HG02852 (cell line): ENCODE measurements around the gene WRNIP1.
"Not testable (repeated sequence)": the region's sequence is repeated elsewhere in the genome, so short reads cannot be mapped to it uniquely, and the experiment has no call there.

Experiments
- ATAC-seq: cut with Tn5 transposase; IDR thresholded peaks from one replicate; pipeline ENCODE4 v1.9.1; 2021; ENCODE audit warnings: mild to moderate bottlenecking, moderate library complexity; ENCODE audit not compliant: unreplicated experiment

WRNIP1 gene

DNA sequence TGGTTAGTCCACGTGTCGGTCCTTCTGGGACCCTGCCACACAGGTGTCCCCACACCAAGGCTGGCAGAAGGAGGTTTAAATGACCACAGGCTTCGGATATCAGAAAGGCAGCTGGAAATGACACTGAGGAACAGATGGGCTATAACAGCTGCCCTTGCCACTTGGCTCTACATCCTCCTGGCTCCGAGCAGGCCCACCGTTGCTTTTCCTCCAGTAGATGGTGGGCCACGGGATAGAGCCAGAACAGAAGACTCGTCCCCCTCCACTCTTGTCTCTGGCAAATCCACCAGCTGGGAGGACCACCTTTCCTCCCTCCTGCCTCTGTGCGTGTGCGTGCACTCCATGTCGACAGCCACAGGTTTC, 17.6 kb downstream of the WRNIP1 start:
- ATAC-seq: no peak

DNA sequence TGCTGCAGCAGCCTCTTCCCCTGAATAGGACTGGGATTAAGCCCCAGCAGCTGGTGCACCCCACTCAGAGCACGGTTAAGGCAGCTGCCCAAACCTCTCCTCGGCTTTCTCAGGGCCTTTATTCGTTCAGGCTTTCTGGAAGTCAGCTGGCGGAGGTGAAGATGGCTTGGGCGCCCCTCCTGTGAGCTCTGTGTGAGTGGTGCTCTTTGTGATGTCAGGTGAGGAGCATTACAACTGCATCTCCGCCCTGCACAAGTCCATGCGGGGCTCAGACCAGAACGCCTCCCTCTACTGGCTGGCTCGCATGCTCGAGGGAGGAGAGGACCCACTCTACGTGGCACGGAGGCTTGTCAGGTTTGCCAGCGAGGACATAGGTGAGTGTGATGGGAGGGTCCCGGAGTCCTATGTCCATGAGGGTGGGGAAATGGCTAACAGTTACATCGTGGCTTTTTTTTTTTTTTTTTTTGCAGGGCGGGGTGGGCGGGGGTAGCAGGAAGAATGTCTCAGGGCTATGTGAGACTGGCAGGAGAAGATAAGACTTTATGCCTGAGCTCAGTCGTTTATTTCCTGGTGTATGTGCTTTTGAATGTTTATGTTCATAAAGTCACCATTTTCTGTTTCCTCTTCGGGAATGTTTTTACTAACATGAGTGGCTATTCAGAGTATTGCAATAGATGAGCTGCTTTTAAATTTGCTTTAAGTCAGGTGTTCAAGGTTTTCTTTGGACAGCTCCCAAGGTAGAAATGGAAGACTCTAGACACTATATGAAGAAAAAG, 18.2 kb downstream of the WRNIP1 start:
- no peak for ATAC-seq

- no peak for ATAC-seq
Measured at GRCh38 chr6:2784061-2784460, 18.9 kb downstream of the WRNIP1 start.

DNA sequence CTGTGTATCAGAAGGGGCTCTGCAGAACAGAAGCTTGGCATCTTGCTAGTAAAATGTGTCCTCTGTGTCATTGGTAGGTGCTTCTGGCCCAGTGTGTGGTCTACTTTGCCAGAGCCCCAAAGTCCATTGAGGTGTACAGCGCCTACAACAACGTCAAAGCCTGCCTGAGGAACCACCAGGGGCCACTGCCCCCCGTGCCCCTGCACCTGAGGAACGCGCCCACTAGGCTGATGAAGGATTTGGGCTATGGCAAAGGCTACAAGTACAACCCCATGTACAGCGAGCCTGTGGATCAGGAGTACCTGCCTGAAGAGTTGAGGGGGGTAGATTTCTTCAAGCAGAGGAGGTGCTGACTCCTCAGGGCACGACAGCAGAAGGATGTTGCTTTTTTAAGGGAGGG, 19.7 kb downstream of the WRNIP1 start:
- no peak for ATAC-seq

- no peak for ATAC-seq
Measured at GRCh38 chr6:2786269-2786668, 21.1 kb downstream of the WRNIP1 start.

- no peak for ATAC-seq
Measured at GRCh38 chr6:2790588-2791449, 25.6 kb downstream of the WRNIP1 start.

DNA sequence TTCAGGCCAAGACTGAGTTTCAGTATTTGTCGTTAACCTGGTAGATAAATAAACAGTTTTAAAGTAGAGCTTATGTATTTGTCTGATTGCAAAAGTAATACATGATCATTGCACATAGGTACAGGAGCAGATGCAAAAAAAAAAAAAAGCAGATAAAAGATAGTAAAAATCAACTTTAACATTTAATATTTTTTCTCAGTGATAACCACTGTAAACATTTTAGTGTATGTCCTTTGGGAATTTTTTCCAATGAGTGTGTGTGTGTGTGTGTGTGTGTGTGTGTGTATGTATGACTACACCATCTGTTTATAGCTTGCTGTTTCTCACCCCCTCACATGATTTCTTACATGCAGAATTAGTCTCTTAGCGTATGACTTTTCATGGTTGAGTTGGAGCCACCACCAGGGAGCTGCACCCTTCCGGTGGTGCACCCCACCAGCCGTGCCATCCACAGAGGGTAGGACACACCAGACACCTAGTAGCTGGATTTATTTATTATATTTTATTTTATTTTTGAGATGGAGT, 26.3 kb downstream of the WRNIP1 start:
- no peak for ATAC-seq

GRCh38 chr6:2792330-2793110, 27.3 kb downstream of the WRNIP1 start:
- ATAC-seq: no peak

DNA sequence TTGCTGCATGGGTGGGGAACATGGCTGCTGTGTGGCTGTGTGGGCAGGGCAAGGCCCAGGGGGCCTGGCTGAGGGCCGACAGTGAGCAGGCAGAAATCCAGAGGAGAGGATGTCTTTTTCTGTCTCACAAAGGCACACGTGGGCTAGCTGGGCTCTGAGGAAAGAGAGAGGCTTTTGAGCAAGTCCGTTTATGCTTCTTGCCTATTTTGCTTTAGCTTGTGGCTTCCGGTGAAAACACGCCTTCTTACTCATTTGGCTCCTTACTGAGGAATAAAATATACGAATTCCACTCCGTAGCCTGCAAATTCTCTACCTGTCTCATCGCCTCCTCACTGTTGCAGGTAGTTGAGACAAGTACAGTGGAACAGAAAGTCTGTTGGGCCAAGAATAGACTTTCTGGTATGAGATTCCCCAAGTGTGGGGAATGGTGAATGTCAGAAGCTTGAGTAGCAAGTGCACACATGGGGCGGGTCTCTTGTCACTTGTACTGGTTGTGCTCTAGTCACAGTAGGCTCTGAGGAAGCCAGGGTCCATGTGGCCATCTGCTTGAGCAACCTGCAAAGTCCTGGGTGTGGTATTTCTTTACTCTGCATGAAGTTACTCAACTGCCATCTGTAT, 28.4 kb downstream of the WRNIP1 start:
- ATAC-seq: no peak

DNA sequence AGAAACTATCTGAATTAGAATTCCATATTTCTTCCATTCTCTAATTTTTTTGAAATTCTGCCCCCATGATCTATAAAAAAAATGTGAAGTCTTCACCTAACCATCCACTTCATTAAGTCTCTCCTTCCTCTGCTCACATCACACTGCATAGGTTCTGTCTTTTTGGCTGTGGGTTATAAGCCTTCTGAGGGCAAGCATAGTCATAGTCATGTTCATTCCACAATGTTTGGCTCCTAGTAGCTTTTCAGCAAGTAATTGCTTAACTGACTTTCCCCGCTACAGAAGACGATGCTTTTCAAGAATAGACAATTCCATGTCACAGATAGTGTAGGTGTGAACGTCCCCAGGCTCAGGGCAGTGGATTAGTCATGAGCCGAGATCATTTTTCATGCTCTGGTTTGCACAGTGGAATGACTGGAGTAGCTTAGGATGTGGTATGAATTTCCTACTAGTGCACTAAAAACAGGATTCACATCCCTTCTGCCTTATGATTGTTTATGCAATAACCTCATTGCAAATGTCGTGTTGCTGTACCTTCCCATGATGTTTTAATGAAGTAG, 29.1 kb downstream of the WRNIP1 start:
- no peak for ATAC-seq

DNA sequence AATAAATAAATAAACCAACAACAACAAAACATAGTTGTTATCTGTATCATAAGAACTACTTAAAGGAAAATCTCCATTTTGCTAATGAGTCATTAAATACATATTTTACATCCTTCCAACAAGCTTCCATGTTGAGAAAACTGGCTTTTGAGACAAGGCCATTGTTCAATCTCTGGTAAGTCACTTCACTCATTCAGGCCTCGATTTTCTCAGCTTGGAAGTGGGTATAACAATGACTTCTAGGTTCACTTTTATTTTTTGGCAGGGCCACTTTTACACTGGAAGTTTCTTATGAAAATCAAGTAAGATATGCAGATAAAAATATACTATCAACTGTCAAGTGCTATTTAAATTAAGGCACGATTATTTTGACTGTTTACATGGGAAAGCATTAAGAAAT, 30.0 kb downstream of the WRNIP1 start:
- no peak for ATAC-seq

GRCh38 chr6:2795956-2796355, 30.8 kb downstream of the WRNIP1 start:
- no peak for ATAC-seq

DNA sequence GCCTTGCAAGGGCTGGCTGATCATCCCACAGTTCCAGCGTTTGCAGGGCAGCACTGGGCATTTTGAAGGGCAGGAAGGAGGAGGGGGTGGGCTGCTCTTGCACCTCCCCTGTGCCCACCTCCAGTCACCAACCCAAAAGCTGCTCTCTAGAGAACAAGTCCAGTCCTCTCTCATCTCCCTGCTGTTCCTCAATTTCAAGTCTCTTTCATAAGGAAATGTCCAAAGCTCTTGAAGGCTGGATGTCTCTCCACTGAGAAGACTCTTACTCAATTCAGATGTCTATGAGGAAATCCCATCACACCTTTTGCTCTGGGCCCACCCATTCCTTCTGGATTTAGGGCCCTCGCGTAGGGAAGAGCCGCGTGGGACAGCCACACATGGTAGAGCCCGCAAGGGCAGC, 31.7 kb downstream of the WRNIP1 start:
- no peak for ATAC-seq

- no peak for ATAC-seq
Measured at GRCh38 chr6:2797564-2798031, 32.4 kb downstream of the WRNIP1 start.

GRCh38 chr6:2798586-2799134, 33.5 kb downstream of the WRNIP1 start:
- no peak for ATAC-seq

- ATAC-seq: no peak
Measured at GRCh38 chr6:2799936-2800527, 34.8 kb downstream of the WRNIP1 start.

GRCh38 chr6:2800552-2801316, 35.5 kb downstream of the WRNIP1 start:
- no peak for ATAC-seq

DNA sequence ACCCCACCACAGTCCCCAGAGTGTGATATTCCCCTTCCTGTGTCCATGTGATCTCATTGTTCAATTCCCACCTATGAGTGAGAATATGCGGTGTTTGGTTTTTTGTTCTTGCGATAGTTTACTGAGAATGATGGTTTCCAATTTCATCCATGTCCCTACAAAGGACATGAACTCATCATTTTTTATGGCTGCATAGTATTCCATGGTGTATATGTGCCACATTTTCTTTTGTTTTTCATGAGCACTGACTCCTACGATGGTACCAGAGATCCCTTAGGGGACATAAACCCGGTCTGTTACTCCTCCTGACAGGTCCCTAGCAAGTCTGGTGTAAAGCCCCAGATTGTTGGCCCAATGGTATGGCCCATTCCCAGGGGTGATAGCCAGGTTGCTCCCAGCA, 36.5 kb downstream of the WRNIP1 start:
- ATAC-seq: not testable (repeated sequence)

GRCh38 chr6:2802521-2803060, 37.4 kb downstream of the WRNIP1 start:
- ATAC-seq: no peak
